HG02588 (cell line): ENCODE results near the gene SMPD3.

Experiments used
- ATAC-seq: cut with Tn5 transposase; IDR thresholded peaks from one replicate; pipeline ENCODE4 v1.9.1; 2021; ENCODE audit warnings: mild to moderate bottlenecking, moderate library complexity; ENCODE audit not compliant: unreplicated experiment

SMPD3 gene

GRCh38 chr16:68406458-68407152 is 41.7 kb downstream of the SMPD3 start:
- no peak for ATAC-seq

DNA sequence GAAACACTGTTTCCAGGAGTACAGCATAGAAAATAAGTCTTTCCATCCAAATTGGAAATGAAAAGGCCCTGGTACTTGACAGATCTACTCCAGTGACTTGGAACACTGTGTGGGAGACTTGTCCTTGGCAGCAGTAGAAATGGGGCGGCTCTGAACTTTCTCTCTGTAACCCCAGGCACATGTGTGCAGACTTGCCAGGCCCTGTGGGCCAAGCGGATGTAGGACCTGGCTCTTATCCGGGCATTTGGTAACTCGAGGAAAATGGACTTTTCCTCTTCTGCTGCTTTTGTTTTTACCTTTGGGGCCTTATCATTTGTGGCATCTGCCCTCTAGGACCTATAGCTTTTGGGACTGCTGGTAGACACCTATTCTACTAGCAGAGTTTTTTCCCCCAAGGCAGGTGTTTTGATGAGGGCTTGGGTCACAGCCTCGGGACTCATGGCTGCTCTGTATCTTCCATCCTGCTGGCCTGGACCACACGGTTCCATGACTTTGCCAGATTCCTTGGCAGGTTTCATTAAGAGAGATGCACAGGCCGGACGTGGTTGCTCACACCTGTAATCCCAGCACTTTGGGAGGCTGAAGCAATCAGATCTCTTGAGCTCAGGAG is 43.5 kb downstream of the SMPD3 start:
- no peak for ATAC-seq

DNA sequence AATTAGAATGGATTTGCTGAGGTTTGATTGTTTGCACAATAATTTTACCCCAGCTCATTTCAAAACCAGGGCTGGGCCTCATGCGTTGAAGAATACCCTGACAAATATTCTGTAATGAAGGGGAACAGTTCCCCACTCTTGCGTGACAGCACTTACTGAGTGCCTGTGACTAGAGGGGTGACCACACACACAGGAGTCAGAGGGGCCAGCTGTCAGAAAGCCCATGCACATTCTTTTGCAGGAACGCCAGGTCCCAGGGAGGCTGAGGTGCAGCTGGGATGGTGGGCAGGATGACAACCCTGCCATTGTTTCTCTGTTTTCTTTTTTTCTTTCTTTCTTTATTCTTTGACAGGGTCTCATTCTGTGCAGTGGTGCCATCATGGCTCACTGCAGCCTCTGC is 44.6 kb downstream of the SMPD3 start:
- ATAC-seq: no peak

- no peak for ATAC-seq
These were observed 45.1 kb downstream of the SMPD3 start for GRCh38 chr16:68403177-68403576.

DNA sequence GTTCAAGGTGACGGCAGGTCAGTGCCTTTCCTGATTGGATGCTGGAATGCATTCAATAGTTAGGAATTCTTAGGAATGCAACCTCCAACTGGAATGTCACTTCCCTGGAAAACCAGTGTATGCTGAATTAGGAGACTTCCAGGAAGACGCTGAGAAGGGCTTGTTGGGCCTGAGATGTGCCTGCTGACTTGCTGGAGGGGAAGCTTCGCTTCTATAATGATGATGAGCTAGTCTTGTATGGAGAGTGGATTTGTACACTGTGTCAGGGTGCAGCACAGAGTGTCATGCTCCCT is 45.6 kb downstream of the SMPD3 start:
- ATAC-seq: no peak

DNA sequence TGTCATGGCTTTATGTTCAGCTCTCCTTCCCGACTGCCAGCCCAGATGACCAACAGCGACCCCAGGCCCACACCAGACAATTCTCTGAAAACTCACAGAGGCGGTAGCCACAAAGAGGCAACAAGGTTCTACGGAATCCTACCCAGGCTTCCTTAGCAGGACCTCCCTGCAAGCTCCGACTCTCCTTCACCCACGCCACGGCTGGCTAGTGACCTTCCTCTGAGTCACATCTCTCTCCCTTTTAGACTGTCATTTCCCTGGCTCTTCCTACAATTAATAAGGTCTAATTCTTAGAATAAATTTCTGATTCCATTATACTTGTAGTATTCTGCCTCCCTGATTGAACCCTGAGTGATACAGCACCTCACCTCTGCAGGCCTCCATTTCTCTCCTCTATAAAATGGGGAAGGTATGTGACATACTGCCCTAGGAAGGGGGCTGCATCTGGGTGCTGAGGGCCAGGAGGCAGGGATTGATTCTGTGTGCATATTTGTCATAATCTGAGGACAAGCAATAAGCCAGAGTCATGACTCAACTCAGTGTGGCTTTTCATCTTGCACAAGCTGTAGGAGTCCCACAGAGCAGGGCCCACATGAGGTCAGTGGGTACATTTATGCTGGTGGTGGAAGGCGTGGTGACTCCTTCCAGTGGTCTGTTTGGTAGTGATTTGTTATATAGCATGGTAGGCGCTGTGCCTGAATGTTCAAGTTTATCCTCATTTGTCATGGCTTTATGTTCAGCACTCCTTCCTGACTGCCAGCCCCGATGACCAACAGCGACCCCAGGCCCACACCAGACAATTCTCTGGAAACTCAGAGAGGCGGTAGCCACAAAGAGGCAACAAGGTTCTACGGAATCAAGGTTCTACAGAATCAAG is 46.2 kb downstream of the SMPD3 start:
- ATAC-seq: no peak

DNA sequence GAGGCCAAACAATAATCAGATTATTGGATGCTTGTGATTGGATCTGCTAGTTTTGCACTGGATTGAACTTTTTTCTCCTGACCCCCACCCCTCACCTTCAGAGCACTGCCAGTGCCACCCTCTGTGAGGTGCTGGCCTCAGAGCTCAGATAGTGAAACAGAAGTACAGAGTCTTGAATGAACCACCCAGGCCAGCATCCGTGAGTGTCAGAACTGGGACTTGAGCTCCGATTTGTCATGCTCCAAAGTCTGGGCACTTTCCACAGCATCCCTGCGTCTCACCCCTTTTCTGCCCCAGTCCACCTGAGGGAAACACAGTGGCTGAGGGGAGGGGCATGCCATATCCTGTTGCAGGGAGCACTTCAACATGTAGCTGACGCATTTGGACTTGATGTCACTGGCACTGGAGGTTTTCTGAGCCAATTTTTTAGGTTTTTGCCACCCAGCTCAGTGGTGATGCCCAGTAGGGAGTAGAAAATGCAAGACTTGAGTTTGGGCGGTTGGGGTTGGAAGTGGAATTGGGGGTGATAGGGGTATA is 47.3 kb downstream of the SMPD3 start:
- ATAC-seq: no peak

- no peak for ATAC-seq
These were observed 48.0 kb downstream of the SMPD3 start for GRCh38 chr16:68400083-68400923.

- ATAC-seq: no peak
These were observed 48.9 kb downstream of the SMPD3 start for GRCh38 chr16:68399456-68399855.

DNA sequence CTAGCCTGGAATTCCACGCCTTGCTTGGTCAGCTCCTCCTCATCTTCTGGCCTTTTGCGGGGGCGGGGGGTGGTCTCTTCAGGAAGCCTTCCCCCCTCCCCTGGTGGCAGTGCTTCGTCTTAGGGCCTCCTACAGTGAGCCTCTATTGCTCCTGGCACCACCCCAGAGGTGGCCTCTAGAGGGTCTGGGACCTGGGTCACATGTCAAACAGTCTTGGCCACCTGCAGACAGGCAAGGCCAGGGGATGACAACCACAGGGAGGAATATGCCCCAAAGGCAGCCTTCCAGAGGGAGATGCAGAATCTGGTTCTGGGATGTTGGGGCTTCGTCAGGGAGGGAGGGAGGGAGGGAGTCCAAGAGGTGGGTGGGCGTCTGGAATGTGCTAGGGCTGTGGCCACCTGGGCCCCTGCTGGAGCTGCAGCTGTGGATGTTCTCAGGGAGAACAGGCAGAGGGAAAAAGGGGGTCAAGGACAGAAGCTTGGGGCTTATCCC is 50.6 kb downstream of the SMPD3 start:
- ATAC-seq: no peak

DNA sequence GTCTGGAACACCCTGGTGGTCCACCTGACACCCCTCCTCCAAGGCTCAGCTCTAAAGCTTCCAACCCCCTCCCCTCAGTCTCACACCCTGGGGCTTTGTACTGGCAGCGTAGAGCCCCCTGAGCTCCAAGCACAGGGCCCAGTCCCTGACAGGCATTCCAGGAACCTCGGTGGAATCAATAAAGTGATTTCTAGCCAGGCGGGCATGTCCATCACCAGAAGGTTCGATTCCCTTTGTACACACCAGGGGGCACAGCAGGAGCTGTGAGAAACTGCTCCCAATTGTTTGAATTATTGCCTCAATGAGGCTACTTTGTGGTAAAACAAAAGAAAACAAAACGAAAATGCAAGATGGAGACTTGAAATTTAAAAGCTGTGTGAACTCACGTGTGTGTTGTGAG is 51.8 kb downstream of the SMPD3 start:
- no peak for ATAC-seq

DNA sequence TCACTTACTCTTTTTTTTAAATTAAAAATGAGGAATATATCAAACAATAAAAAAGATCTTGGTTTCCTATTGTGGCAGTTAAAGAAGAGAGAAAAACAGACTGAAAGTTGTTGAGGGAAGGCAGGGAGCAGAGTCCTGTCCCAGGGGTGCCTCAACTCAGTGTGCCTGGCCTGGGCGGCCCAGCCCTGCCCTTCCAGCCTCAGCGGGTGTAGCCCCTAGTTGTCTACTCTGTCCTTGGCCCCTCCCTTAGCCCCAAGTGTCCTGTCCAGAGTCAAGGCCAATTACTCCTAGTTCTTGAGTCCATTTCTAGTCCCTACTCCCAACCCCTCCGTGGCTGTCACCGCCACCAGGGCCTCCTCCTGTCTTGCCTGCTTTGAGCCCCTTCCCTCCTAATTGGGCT is 52.5 kb downstream of the SMPD3 start:
- ATAC-seq: no peak

GRCh38 chr16:68395167-68395786 is 53.0 kb downstream of the SMPD3 start:
- ATAC-seq: no peak

- no peak for ATAC-seq
These were observed 55.0 kb downstream of the SMPD3 start for GRCh38 chr16:68393333-68393732.

GRCh38 chr16:68389750-68390371 is 58.4 kb downstream of the SMPD3 start:
- no peak for ATAC-seq

DNA sequence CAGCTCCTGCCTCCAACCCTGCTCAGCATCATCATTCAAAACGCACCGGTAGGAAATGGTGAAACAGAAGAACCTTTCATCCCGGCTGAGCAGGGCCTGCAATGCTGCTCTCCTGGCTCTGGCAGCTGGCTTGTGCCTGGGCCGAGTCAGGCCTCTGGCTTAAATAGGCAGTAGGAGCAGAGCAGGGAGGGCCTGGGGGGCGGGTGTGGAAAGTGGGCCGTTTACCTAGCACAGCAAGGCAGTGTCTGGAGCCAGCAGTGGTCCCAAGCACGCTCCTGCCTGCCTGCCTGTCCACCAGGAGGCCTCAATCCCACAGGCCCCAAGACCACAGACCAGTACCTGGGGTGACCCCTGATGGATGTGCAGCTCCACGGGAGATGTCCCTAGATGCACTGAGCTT is 59.3 kb downstream of the SMPD3 start:
- no peak for ATAC-seq

DNA sequence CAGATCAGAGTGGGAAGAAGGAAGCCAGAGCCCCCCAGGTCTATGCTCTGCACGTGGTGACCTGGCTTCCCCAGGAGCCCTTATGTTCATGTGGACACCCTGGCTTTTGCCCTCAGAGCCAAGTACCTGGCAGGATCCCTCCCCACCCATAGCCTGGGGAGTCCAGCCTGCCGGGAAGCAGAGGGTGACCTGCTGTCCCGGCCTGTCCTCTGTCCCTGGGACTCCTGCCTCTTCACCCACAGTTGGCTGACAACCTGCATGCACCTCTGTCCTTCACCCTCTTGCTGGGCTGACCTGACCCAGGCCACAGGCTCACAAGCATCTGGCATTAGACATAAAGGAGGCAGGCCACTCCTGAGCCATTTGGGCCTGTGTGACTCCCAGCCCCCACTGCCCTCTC is 60.2 kb downstream of the SMPD3 start:
- ATAC-seq: no peak

- no peak for ATAC-seq
These were observed 61.0 kb downstream of the SMPD3 start for GRCh38 chr16:68387301-68387700.

- ATAC-seq: no peak
These were observed 61.7 kb downstream of the SMPD3 start for GRCh38 chr16:68386628-68387027.

DNA sequence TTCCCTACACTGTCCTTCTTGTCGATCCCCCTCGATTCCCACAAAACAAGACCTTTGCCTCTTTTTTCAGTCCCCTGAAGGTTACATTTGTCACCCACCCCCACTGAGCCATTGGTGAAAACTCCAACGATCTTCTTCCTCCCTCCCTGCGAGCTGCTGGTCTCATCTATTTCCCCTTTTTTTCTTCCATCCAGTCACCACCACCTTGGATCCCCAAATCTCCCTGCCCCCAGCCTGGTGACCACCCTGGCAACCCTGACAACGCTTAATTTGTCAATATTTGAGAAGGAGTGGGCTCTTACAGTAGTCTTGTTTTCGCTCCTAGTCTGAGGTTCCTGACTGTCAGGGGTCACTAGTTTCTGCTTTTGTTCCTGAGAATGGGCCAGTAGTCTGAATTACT is 62.9 kb downstream of the SMPD3 start:
- no peak for ATAC-seq
